ENCODE measurements around the gene PCDHAC2. TPM values are rescaled to one million over a fixed set of nuclear protein-coding genes. Genes with fewer than 3 reads are reported as not detected.
A peak's percentile ranks its signal among the peaks of the same experiment; 100 is the strongest.

PCDHAC2 gene
- total and polyA plus RNA-seq, 2 donors (not counting 3 experiments of a cell fraction or from before 2014, with no cell fraction given) = 1.00 to 1.2 TPM

- Histone ChIP-seq H3K36me3 (ENCODE audit: control insufficient read depth in 2 of 2, extremely low read depth in 1 of 2, insufficient read depth in 2 of 2, low read length in 2 of 2) (no peaks in the 10 kb centered on the region), H2AFZ (ENCODE audit: low read depth, low read length) (peak overlapping the region; percentile 69), H3K4me3 (replicated peaks in 1 of 3; ENCODE audit: insufficient read depth in 1 of 3, low read depth in 1 of 3, low read length in 3 of 3) (peak overlapping the region in 2 of 3 experiments; percentile 1 to 23), H3K79me2 (ENCODE audit: control insufficient read depth, insufficient read depth, low read length) (no peaks in the 10 kb centered on the region), H3K9me1 (replicated peaks; ENCODE audit: control insufficient read depth, extremely low read depth, insufficient read depth, low read length) (no peaks in the 10 kb centered on the region), H3K9me3 (replicated peaks; ENCODE audit: control insufficient read depth, insufficient read depth, low read length) (no peaks in the 10 kb centered on the region), H3K27ac (ENCODE audit: insufficient read depth, low read depth, low read length) (no peak overlapping the region), H3K9ac (replicated peaks; ENCODE audit: extremely low read depth, insufficient read depth, low read length) (no peak overlapping the region), H4K20me1 (replicated peaks; ENCODE audit: control insufficient read depth, extremely low read depth, insufficient read depth, low read length) (no peaks in the 10 kb centered on the region), H3K4me2 (ENCODE audit: insufficient read depth, low read length) (peak overlapping the region; percentile 3), H3K4me1 (ENCODE audit: control insufficient read depth, extremely low read depth, insufficient read depth, low read length) (peaks cover 2% of the 10 kb centered on the region), H3K27me3 (ENCODE audit: control insufficient read depth in 2 of 2, insufficient read depth in 2 of 2, low read length in 2 of 2) (peaks cover 23 to 25% of the 10 kb centered on the region in 2 experiments)
- dilution Hi-C loops (cut with MboI; ENCODE audit: extremely low pct_ligation_motif_present, low sequenced_read_pairs) = no loop called here
- intact Hi-C loops (cut with micrococcal nuclease) = loop anchor here (1.0 to 5.0 kb wide), 2 partner anchors 44 to 115 kb away; partner anchors contain the start of gene PCDHA13
- no TSS peak for BruUV-seq (replicated peaks)
- FAIRE-seq (peak; percentile 70), DNase-seq (ENCODE audit: low read depth, low spot score) (peak; percentile 77)
- POLR2A ChIA-PET = no interaction called here
- TF ChIP-seq POLR2A (IDR thresholded peaks at IDR 0.05; ENCODE audit: low read depth, low read length) = no peak
- no peak for TF ChIP-seq JUN (IDR thresholded peaks at IDR 0.05; ENCODE audit: borderline replicate concordance, insufficient read depth, insufficient read length, low read depth)
- no peak for TF ChIP-seq POLR2AphosphoS5 (IDR thresholded peaks at IDR 0.05; ENCODE audit: insufficient read depth, low read depth, low read length)
- TF ChIP-seq FOS (IDR thresholded peaks at IDR 0.05; ENCODE audit: borderline replicate concordance, insufficient read depth, low read length) = no peak
- no peak for TF ChIP-seq MYC (IDR thresholded peaks at IDR 0.05; ENCODE audit: low read depth, low read length)
- no peak for TF ChIP-seq MAX (IDR thresholded peaks at IDR 0.05; ENCODE audit: insufficient read depth, insufficient read length)
- peak; percentile 27 for TF ChIP-seq EZH2 (IDR thresholded peaks at IDR 0.05; ENCODE audit: borderline replicate concordance, low read depth, low read length, severe bottlenecking)
- peak; percentile 87 to 96 for TF ChIP-seq CTCF (IDR thresholded peaks at IDR 0.05; ENCODE audit: extremely low read depth in 1 of 2, insufficient read depth in 1 of 2, low read depth in 1 of 2, low read length in 2 of 2)
- no peak for TF ChIP-seq GATA2 (IDR thresholded peaks at IDR 0.05; ENCODE audit: insufficient read depth, insufficient read length, low read depth, low read length)
- CTCF ChIA-PET = interaction anchor here (0.6 to 2.4 kb wide), 11 partner anchors 9 to 118 kb away, joined by 3 to 34 read pairs (median 4); no protein-coding TSS in a partner anchor
Measured at GRCh38 chr5:140926443-140927227, 39.6 kb upstream of the PCDHAC2 start.
